ENCODE measurements around the gene OAS1.

GRCh38 chr12:112924986-112925385 lies 18.2 kb downstream of the OAS1 start:
- no peak for TF ChIP-seq ZNF707 (tag by site-specific recombination; IDR thresholded peaks at IDR 0.05)
- TF ChIP-seq CTCF (tag by site-specific recombination; IDR thresholded peaks at IDR 0.05): no peak
- TF ChIP-seq ZNF157 (tag by site-specific recombination; IDR thresholded peaks at IDR 0.05): no peak
- TF ChIP-seq ZBTB21 (tag by site-specific recombination; IDR thresholded peaks at IDR 0.05): no peak
- TF ChIP-seq ZNF426 (tag by site-specific recombination; IDR thresholded peaks at IDR 0.05): no peak
